HEK293 (cell line): ENCODE data around the gene SNX13.
A peak's percentile ranks its signal among the peaks of the same experiment; 100 is the strongest.

Experiments used
- CTCF ChIA-PET: fragments of 350-600 bp; formaldehyde crosslinking; extraction: SDS; loops from one replicate; lab custom pipeline; 2021; ENCODE audit warnings: antibody characterized with exemption; lab: Yijun Ruan, JAX
- POLR2A ChIA-PET: fragments of 300-600 bp; formaldehyde crosslinking; extraction: SDS; loops from one replicate; lab custom pipeline; 2020; ENCODE audit warnings: antibody characterized with exemption, inconsistent platforms; lab: Yijun Ruan, JAX
- H3K27ac ChIP-seq: fragments of 200-500 bp; sonication (Bioruptor generic); 2 replicates; pipeline ENCODE4 v1.5.1; 2014; ENCODE audit warnings: low read depth, low read length, control low read depth, inconsistent platforms; ENCODE audit errors: extremely low read depth
- H3K36me3 ChIP-seq, 2 experiments: fragments of 200-500 bp in 1 of 2; sonication (Bioruptor generic) in 1 of 2; 1 replicate in 1 of 2; 2 replicates in 1 of 2; pipeline ENCODE4 v1.5.1; 2014 to 2017; ENCODE audit warnings: inconsistent platforms in 2 of 2, low read length in 2 of 2; ENCODE audit not compliant: control insufficient read depth in 2 of 2, insufficient read depth in 1 of 2
- H3K4me1 ChIP-seq: fragments of 200-500 bp; sonication (Bioruptor generic); 2 replicates; pipeline ENCODE4 v1.5.1; 2014; ENCODE audit warnings: mild to moderate bottlenecking, low read length, inconsistent platforms; ENCODE audit not compliant: control insufficient read depth, insufficient read depth
- H3K4me3 ChIP-seq: 2 replicates; pipeline ENCODE4 v1.5.1; 2011; ENCODE audit warnings: low read depth, mild to moderate bottlenecking, control low read depth, low read length, moderate library complexity
- H3K9me3 ChIP-seq: fragments of 200-500 bp; sonication (Bioruptor generic); 2 replicates; pipeline ENCODE4 v1.5.1; 2014; ENCODE audit warnings: low read depth, low read length, inconsistent platforms; ENCODE audit not compliant: control insufficient read depth, insufficient read depth
- ATF2 ChIP-seq: fragments of 450-650 bp; formaldehyde crosslinking; IDR thresholded peaks from 2 replicates; pipeline ENCODE4 v1.5.1; 2016; ENCODE audit warnings: missing biosample characterization, missing genetic modification characterization, low read depth
- CTCF ChIP-seq: fragments of 450-650 bp; formaldehyde crosslinking; IDR thresholded peaks from 2 replicates; pipeline ENCODE4 v1.5.1; 2016; ENCODE audit warnings: missing biosample characterization, missing genetic modification characterization
- GLIS1 ChIP-seq: fragments of 450-650 bp; formaldehyde crosslinking; IDR thresholded peaks from 2 replicates; pipeline ENCODE4 v1.5.1; 2016; ENCODE audit warnings: missing biosample characterization, missing genetic modification characterization
- KLF1 ChIP-seq: fragments of 450-650 bp; formaldehyde crosslinking; IDR thresholded peaks from 2 replicates; pipeline ENCODE4 v1.5.1; 2016; ENCODE audit warnings: missing biosample characterization, missing genetic modification characterization
- KLF16 ChIP-seq: fragments of 450-650 bp; formaldehyde crosslinking; IDR thresholded peaks from 2 replicates; pipeline ENCODE4 v1.5.1; 2017; ENCODE audit warnings: missing biosample characterization, missing genetic modification characterization
- OVOL3 ChIP-seq: fragments of 450-650 bp; formaldehyde crosslinking; IDR thresholded peaks from 2 replicates; pipeline ENCODE4 v1.5.1; 2016; ENCODE audit warnings: missing biosample characterization, missing genetic modification characterization
- PRDM1 ChIP-seq: fragments of 450-650 bp; formaldehyde crosslinking; IDR thresholded peaks from 2 replicates; pipeline ENCODE4; 2016; ENCODE audit warnings: missing biosample characterization, missing genetic modification characterization
- REPIN1 ChIP-seq: fragments of 450-650 bp; formaldehyde crosslinking; IDR thresholded peaks from 2 replicates; pipeline ENCODE4 v1.5.1; 2017; ENCODE audit warnings: missing biosample characterization, missing genetic modification characterization, low read depth
- ZBTB48 ChIP-seq: fragments of 450-650 bp; formaldehyde crosslinking; IDR thresholded peaks from 2 replicates; pipeline ENCODE4 v1.5.1; 2016; ENCODE audit warnings: missing biosample characterization, missing genetic modification characterization
- ZBTB7A ChIP-seq: fragments of 450-650 bp; formaldehyde crosslinking; IDR thresholded peaks from 2 replicates; pipeline ENCODE4 v1.5.1; 2016; ENCODE audit warnings: low read depth, missing biosample characterization, missing genetic modification characterization
- ZNF10 ChIP-seq: fragments of 450-650 bp; formaldehyde crosslinking; IDR thresholded peaks from 2 replicates; pipeline ENCODE4 v1.5.1; 2017; ENCODE audit warnings: missing biosample characterization, missing genetic modification characterization
- ZNF18 ChIP-seq: fragments of 450-650 bp; formaldehyde crosslinking; IDR thresholded peaks from 2 replicates; pipeline ENCODE4 v1.5.1; 2016; ENCODE audit warnings: missing biosample characterization, missing genetic modification characterization
- ZNF302 ChIP-seq: fragments of 450-650 bp; formaldehyde crosslinking; IDR thresholded peaks from 2 replicates; pipeline ENCODE4 v1.5.1; 2016; ENCODE audit warnings: missing biosample characterization, missing genetic modification characterization, low read depth
- ZNF416 ChIP-seq: fragments of 450-650 bp; formaldehyde crosslinking; IDR thresholded peaks from 2 replicates; pipeline ENCODE4 v1.5.1; 2016; ENCODE audit warnings: missing biosample characterization, missing genetic modification characterization
- ZNF529 ChIP-seq: fragments of 450-650 bp; formaldehyde crosslinking; IDR thresholded peaks from 2 replicates; pipeline ENCODE4 v1.5.1; 2017; ENCODE audit warnings: missing genetic modification characterization, missing biosample characterization; ENCODE audit not compliant: insufficient replicate concordance
- ZNF624 ChIP-seq: fragments of 450-650 bp; formaldehyde crosslinking; IDR thresholded peaks from 2 replicates; pipeline ENCODE4 v1.5.1; 2017; ENCODE audit warnings: missing biosample characterization, missing genetic modification characterization
- ZNF639 ChIP-seq: fragments of 450-650 bp; formaldehyde crosslinking; IDR thresholded peaks from 2 replicates; pipeline ENCODE4 v1.5.1; 2016; ENCODE audit warnings: missing biosample characterization, missing genetic modification characterization
- ZNF701 ChIP-seq: fragments of 450-650 bp; formaldehyde crosslinking; IDR thresholded peaks from 2 replicates; pipeline ENCODE4 v1.5.1; 2016; ENCODE audit warnings: missing biosample characterization, missing genetic modification characterization
- ZNF777 ChIP-seq: fragments of 450-650 bp; formaldehyde crosslinking; IDR thresholded peaks from 2 replicates; pipeline ENCODE4 v1.5.1; 2017; ENCODE audit warnings: missing biosample characterization, missing genetic modification characterization, borderline replicate concordance
- ZNF792 ChIP-seq: fragments of 450-650 bp; formaldehyde crosslinking; IDR thresholded peaks from 2 replicates; pipeline ENCODE4 v1.5.1; 2016; ENCODE audit warnings: missing biosample characterization, missing genetic modification characterization

SNX13 gene

GRCh38 chr7:17844514-17845196 lies 95.6 kb downstream of the SNX13 start (continued):
- TF ChIP-seq ZNF639 (tag by site-specific recombination) = no peak
- TF ChIP-seq CTCF (tag by site-specific recombination) = no peak
- no peak for TF ChIP-seq ZNF18 (tag by site-specific recombination)
- no peak for TF ChIP-seq REPIN1 (tag by site-specific recombination)
- TF ChIP-seq ZNF10 (tag by site-specific recombination) = no peak
- TF ChIP-seq GLIS1 (tag by site-specific recombination) = no peak
- TF ChIP-seq, all 188 proteins: peak for 0

GRCh38 chr7:17844022-17844421 lies 96.3 kb downstream of the SNX13 start:
- no peak overlapping the region for H3K4me3 ChIP-seq
- TF ChIP-seq PRDM1 (tag by site-specific recombination) (peak; percentile 62), KLF1 (no peak)
- TF ChIP-seq, all 188 proteins: peak for 1
- Histone ChIP-seq H3K36me3 (peaks cover 6 to 8% of the 10 kb centered on the region in 2 experiments; a peak in 2 of 3 replicates), H3K4me1 (no peaks in the 10 kb centered on the region), H3K27ac (no peak overlapping the region), H3K9me3 (no peaks in the 10 kb centered on the region)
- ChIA-PET POLR2A (no interaction called here), CTCF (no interaction called here)

GRCh38 chr7:17843041-17843440 lies 97.3 kb downstream of the SNX13 start:
- TF ChIP-seq ZNF777 (tag by site-specific recombination) (no peak), ZNF624 (no peak), KLF16 (tag by site-specific recombination) (no peak), ZBTB7A (tag by site-specific recombination) (no peak), ZNF701 (no peak), ZNF416 (no peak), ZNF529 (tag by site-specific recombination) (no peak), OVOL3 (no peak), ZNF792 (tag by site-specific recombination) (no peak), ATF2 (tag by site-specific recombination) (no peak), ZNF302 (tag by site-specific recombination) (no peak), ZBTB48 (tag by site-specific recombination) (no peak)
- no peaks in the 10 kb centered on the region for H3K9me3 ChIP-seq
- H3K36me3 ChIP-seq = peaks cover 6 to 17% of the 10 kb centered on the region in 2 experiments; a peak in 2 of 3 replicates
- ChIA-PET CTCF (no interaction called here), POLR2A (no interaction called here)
- H3K4me1 ChIP-seq = no peaks in the 10 kb centered on the region
- no peak overlapping the region for H3K27ac ChIP-seq
- no peak overlapping the region for H3K4me3 ChIP-seq
